Measurements from ENCODE around the gene SETD1B.
"Not testable (repeated sequence)": the region's sequence is repeated elsewhere in the genome, so short reads cannot be mapped to it uniquely, and the experiment has no call there.

The SETD1B gene

DNA sequence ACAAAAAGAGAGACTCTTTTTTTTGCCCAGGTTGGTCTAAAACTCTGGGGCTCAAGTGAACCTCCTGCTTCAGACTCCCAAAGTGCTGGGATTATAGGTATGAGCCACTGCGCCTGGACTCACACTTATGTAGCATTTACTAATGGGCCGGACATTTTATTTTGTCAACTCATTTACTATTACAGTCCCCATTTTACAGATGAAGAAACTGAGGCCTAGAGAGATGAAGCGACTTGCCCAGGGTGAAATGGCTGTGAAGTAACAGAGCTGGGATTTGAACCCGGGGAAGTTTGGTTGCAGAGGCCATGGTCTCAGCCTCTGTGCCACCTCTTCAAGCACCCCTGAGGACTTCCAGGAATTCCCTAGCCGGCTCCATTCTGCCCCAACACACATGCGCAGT lies 45.4 kb downstream of the SETD1B start:
- Histone ChIP-seq H3K9me2 (ENCODE audit: low read depth, low read length) (no peaks in the 10 kb centered on the region), H3F3A (ENCODE audit: insufficient read depth, low read length) (no peaks in the 10 kb centered on the region), H3K9me3 (ENCODE audit: low read length) (no peaks in the 10 kb centered on the region), H4K20me1 (ENCODE audit: insufficient read depth, low read length) (no peaks in the 10 kb centered on the region), H3K27ac (ENCODE audit: low read depth, low read length, poor library complexity, severe bottlenecking) (peak overlapping the region; percentile 48), H3K4me3 (ENCODE audit: low read depth, low read length, poor library complexity, severe bottlenecking) (no peak overlapping the region), H3K4me1 (ENCODE audit: insufficient read depth, low read length, severe bottlenecking) (peaks cover 17% of the 10 kb centered on the region), H3K4me2 (ENCODE audit: low read length) (peak overlapping the region; percentile 8; the same call in 1 of the 2 replicates), H3K27me3 (ENCODE audit: insufficient read depth, low read length) (no peaks in the 10 kb centered on the region), H2AFZ (ENCODE audit: low read length) (no peak overlapping the region), H3K36me3 (ENCODE audit: insufficient read depth, low read length) (no peaks in the 10 kb centered on the region), H3K9ac (ENCODE audit: low read length) (no peak overlapping the region), H3K79me2 (ENCODE audit: insufficient read depth, low read length) (no peaks in the 10 kb centered on the region)
- TF ChIP-seq CTCF (IDR thresholded peaks at IDR 0.05; ENCODE audit: low read length) (no peak), EZH2 (IDR thresholded peaks at IDR 0.05; ENCODE audit: borderline replicate concordance, low read length) (no peak)

DNA sequence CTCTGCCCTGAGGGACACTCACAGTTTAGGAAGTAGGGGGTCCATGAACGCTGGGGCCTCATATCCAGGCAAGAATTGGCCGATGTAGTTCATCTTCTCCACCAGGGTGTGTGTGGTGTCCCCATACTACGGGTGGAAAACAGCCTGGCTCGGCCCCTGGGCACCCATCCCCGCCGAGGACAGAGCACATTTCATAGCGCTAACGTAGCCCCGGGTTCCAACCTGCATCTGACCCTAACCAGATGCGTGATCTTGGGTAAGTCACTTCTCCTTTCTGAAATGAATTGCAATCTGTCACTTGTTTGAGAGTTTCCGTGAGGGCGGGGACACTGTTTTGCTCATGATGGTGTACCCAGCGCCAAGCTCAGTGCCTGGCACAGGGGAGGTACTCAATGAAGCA lies 45.9 kb downstream of the SETD1B start:
- peaks cover 17% of the 10 kb centered on the region for H3K4me1 ChIP-seq (ENCODE audit: insufficient read depth, low read length, severe bottlenecking)
- no peak overlapping the region for H3K9ac ChIP-seq (ENCODE audit: low read length)
- no peaks in the 10 kb centered on the region for H3K9me3 ChIP-seq (ENCODE audit: low read length)
- no peaks in the 10 kb centered on the region for H3K36me3 ChIP-seq (ENCODE audit: insufficient read depth, low read length)
- no peaks in the 10 kb centered on the region for H3K27me3 ChIP-seq (ENCODE audit: insufficient read depth, low read length)
- H3K4me2 ChIP-seq (ENCODE audit: low read length) = peak overlapping the region; percentile 8; the same call in 1 of the 2 replicates
- TF ChIP-seq EZH2 (IDR thresholded peaks at IDR 0.05; ENCODE audit: borderline replicate concordance, low read length) = no peak
- no peak for TF ChIP-seq CTCF (IDR thresholded peaks at IDR 0.05; ENCODE audit: low read length)
- H3K79me2 ChIP-seq (ENCODE audit: insufficient read depth, low read length) = no peaks in the 10 kb centered on the region
- no peaks in the 10 kb centered on the region for H4K20me1 ChIP-seq (ENCODE audit: insufficient read depth, low read length)
- H2AFZ ChIP-seq (ENCODE audit: low read length) = no peak overlapping the region
- peak overlapping the region; percentile 48 for H3K27ac ChIP-seq (ENCODE audit: low read depth, low read length, poor library complexity, severe bottlenecking)
- no peaks in the 10 kb centered on the region for H3F3A ChIP-seq (ENCODE audit: insufficient read depth, low read length)
- no peaks in the 10 kb centered on the region for H3K9me2 ChIP-seq (ENCODE audit: low read depth, low read length)
- no peak overlapping the region for H3K4me3 ChIP-seq (ENCODE audit: low read depth, low read length, poor library complexity, severe bottlenecking)

GRCh38 chr12:121852392-121852791 lies 48.6 kb downstream of the SETD1B start:
- H4K20me1 ChIP-seq (ENCODE audit: insufficient read depth, low read length); H3K36me3 ChIP-seq (ENCODE audit: insufficient read depth, low read length); H3K27ac ChIP-seq (ENCODE audit: low read depth, low read length, poor library complexity, severe bottlenecking); H3K9me2 ChIP-seq (ENCODE audit: low read depth, low read length); H3K4me3 ChIP-seq (ENCODE audit: low read depth, low read length, poor library complexity, severe bottlenecking); H3K27me3 ChIP-seq (ENCODE audit: insufficient read depth, low read length); H3K9ac ChIP-seq (ENCODE audit: low read length); H3K79me2 ChIP-seq (ENCODE audit: insufficient read depth, low read length); H3F3A ChIP-seq (ENCODE audit: insufficient read depth, low read length); H3K9me3 ChIP-seq (ENCODE audit: low read length); H2AFZ ChIP-seq (ENCODE audit: low read length); H3K4me2 ChIP-seq (ENCODE audit: low read length): not testable (repeated sequence)
- H3K4me1 ChIP-seq (ENCODE audit: insufficient read depth, low read length, severe bottlenecking) = peaks cover 23% of the 10 kb centered on the region

Data from OCI-LY1 (cell line).